Calu3 (cell line): ENCODE data around the gene CRTAP. TPM values are rescaled to one million over a fixed set of nuclear protein-coding genes. Genes with fewer than 3 reads are reported as not detected.
"Not testable (repeated sequence)": the region's sequence is repeated elsewhere in the genome, so short reads cannot be mapped to it uniquely, and the experiment has no call there.

Experiments
- BruUV-seq: library from RNA; stranded (reverse); fragments of 400-500 nt; replicated peaks from 2 replicates; lab custom pipeline; 2021; lab: Mats Ljungman, UMichigan
- CTCF ChIA-PET: fragments of 300-600 bp; sonication (Branson Sonifier 250); formaldehyde crosslinking; loops from one replicate; lab custom pipeline; 2022; ENCODE audit warnings: antibody characterized with exemption; lab: Charles Lee
- DNase-seq: peaks from one replicate; pipeline ENCODE4 v3.0.0; 2022
- H3K27ac Mint-ChIP-seq: one replicate; pipeline ENCODE4 v1.8.0; 2022; ENCODE audit warnings: mixed read lengths; ENCODE audit not compliant: unreplicated experiment
- H3K27me3 Mint-ChIP-seq: one replicate; pipeline ENCODE4 v1.8.0; 2022; ENCODE audit warnings: mixed read lengths; ENCODE audit not compliant: unreplicated experiment
- H3K36me3 Mint-ChIP-seq: one replicate; pipeline ENCODE4 v1.8.0; 2022; ENCODE audit warnings: mild to moderate bottlenecking, moderate library complexity, mixed read lengths; ENCODE audit not compliant: insufficient read depth, unreplicated experiment
- H3K4me1 Mint-ChIP-seq: one replicate; pipeline ENCODE4 v1.8.0; 2022; ENCODE audit warnings: mild to moderate bottlenecking, low read depth, mixed read lengths; ENCODE audit not compliant: unreplicated experiment
- H3K4me3 Mint-ChIP-seq: one replicate; pipeline ENCODE4 v1.8.0; 2022; ENCODE audit warnings: mild to moderate bottlenecking, low read depth, moderate library complexity, mixed read lengths; ENCODE audit not compliant: unreplicated experiment
- H3K9me3 Mint-ChIP-seq: one replicate; pipeline ENCODE4 v1.8.0; 2022; ENCODE audit warnings: low read depth, mixed read lengths; ENCODE audit not compliant: unreplicated experiment
- intact Hi-C: fragments of 100-400 bp; cut with micrococcal nuclease; formaldehyde crosslinking; loops from one replicate; pipeline ENCODE4 v1.10.0; 2022; ENCODE audit not compliant: unreplicated experiment
- total RNA-seq: library from RNA; stranded (reverse); gene quantifications from 2 replicates; pipeline ENCODE4 v1.2.3, GENCODE V29; 2022
- TF ChIP-seq, protein P1 (sequence below): fragments of 200-600 bp; IDR thresholded peaks from one replicate; pipeline ENCODE4 v1.8.0; 2022; ENCODE audit warnings: antibody characterized with exemption; ENCODE audit not compliant: unreplicated experiment

Gene CRTAP
- total RNA-seq, 1 experiment from 2014 or later: 76.9 TPM

DNA sequence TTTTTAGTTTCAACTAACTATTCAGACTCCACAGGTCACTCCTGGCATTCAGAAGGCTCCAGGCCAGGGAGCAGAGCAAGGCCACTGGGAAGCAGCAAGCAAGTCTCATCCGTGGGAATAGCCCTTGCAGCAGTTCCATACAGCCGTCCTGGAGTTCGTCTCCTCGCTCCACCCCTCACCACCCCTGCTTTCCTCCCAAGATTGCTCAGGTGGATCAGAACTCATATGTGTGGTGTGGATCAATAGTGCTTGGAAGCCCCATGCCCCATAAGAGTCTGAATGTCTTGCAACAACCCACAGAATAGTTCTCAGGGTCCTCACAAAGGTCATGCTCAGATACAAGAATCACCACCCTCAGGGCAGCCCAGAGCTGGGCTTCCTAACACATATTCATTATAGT, 60.3 kb downstream of the CRTAP start:
- TF ChIP-seq, protein P1, sequence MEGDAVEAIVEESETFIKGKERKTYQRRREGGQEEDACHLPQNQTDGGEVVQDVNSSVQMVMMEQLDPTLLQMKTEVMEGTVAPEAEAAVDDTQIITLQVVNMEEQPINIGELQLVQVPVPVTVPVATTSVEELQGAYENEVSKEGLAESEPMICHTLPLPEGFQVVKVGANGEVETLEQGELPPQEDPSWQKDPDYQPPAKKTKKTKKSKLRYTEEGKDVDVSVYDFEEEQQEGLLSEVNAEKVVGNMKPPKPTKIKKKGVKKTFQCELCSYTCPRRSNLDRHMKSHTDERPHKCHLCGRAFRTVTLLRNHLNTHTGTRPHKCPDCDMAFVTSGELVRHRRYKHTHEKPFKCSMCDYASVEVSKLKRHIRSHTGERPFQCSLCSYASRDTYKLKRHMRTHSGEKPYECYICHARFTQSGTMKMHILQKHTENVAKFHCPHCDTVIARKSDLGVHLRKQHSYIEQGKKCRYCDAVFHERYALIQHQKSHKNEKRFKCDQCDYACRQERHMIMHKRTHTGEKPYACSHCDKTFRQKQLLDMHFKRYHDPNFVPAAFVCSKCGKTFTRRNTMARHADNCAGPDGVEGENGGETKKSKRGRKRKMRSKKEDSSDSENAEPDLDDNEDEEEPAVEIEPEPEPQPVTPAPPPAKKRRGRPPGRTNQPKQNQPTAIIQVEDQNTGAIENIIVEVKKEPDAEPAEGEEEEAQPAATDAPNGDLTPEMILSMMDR: no peak
- Mint-ChIP-seq H3K4me1 (no peaks in the 10 kb centered on the region), H3K4me3 (no peak overlapping the region), H3K27me3 (no peaks in the 10 kb centered on the region), H3K27ac (no peak overlapping the region), H3K36me3 (no peaks in the 10 kb centered on the region), H3K9me3 (no peaks in the 10 kb centered on the region)
- intact Hi-C loops: no loop called here
- BruUV-seq: no TSS peak
- no peak for DNase-seq
- CTCF ChIA-PET: no interaction called here

DNA sequence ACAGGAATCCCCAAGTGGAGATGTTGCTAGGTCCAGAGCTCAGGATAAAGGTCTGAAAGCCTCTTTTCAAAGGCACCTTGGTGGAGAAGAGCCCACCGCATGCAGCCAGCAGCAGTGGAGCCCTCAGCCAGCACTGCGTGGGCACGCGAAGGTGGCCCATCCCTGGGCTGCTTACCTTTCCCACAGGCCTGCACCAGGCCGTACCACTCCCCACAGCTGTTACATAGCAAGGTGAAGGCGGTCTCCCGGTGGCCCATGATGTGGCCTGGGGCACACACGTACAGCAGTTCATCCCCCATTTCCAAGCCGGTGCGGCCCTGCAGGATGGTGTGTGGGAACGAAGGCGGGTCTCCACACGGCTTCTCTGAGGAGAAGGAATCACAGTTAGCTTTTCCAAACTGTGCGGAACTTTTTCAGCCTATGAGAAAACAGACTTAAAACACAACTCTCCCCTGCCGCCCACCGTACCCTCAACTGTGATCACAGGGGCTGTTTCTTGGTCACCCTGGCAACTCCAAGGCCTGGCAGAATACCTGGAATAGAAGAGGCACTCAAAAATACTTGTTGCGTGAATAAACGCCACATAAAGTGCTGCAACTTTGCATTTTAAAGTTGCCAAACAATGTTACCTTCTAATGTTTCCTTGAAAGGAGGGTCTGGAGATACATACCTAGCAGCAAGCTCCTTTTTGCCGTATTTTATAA, 61.0 kb downstream of the CRTAP start:
- Mint-ChIP-seq H3K9me3 (no peaks in the 10 kb centered on the region), H3K27me3 (no peaks in the 10 kb centered on the region), H3K27ac (no peak overlapping the region), H3K4me3 (no peak overlapping the region), H3K36me3 (no peaks in the 10 kb centered on the region), H3K4me1 (no peaks in the 10 kb centered on the region)
- DNase-seq: no peak
- TF ChIP-seq, protein P1: no peak
- intact Hi-C loops: no loop called here
- CTCF ChIA-PET: no interaction called here
- BruUV-seq: no TSS peak

DNA sequence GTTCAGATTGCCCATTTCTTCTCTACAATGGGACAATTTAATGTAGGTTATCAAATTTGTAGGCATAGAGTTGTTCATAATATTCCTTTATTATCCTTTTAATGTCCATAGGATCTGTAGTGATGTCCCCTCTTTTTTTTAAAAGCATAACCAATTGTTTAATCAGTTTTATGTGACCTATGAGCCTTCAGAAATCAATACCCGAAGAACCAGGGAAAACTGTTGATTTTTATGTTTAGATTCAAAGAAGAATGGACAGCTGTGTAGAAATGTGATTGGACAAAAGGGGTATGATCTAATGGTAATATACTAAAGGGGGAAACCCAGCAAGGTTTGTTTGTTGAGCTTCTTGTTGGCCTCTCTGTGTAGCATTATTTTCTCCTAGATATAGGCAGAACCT, 65.3 kb downstream of the CRTAP start:
- no peak for DNase-seq
- intact Hi-C loops: no loop called here
- Mint-ChIP-seq H3K4me1 (no peaks in the 10 kb centered on the region), H3K9me3 (no peaks in the 10 kb centered on the region), H3K27ac (no peak overlapping the region), H3K36me3 (no peaks in the 10 kb centered on the region), H3K27me3 (no peaks in the 10 kb centered on the region), H3K4me3 (no peak overlapping the region)
- TF ChIP-seq, protein P1: no peak
- CTCF ChIA-PET: no interaction called here
- BruUV-seq: no TSS peak

DNA sequence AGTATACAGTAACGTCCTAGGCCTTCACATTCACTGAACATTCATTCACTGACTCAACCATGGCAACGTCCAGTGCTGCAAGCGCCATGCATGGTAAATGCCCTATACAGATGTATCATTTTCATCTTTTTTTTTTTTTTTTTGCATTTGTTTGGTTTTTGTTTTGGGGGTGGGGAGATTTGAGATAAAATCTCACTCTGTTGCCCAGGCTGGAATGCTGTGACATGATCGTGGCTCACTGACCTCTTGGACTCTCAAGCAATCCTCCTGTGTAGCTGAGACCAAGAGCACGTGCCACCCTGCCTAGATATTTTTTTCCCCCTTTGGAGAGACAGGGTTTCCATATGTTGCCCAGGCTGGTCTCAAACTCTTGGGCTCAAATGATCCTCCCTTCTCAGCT, 67.4 kb downstream of the CRTAP start:
- no TSS peak for BruUV-seq
- intact Hi-C loops: no loop called here
- H3K36me3 Mint-ChIP-seq: no peaks in the 10 kb centered on the region
- DNase-seq: no peak
- no peak overlapping the region for H3K4me3 Mint-ChIP-seq
- TF ChIP-seq, protein P1: no peak
- no peak overlapping the region for H3K27ac Mint-ChIP-seq
- no peaks in the 10 kb centered on the region for H3K27me3 Mint-ChIP-seq
- CTCF ChIA-PET: interaction anchor here (0.7 kb wide), 1 partner anchor 77 kb away, joined by 3 read pairs; no protein-coding TSS in a partner anchor
- H3K9me3 Mint-ChIP-seq: no peaks in the 10 kb centered on the region
- no peaks in the 10 kb centered on the region for H3K4me1 Mint-ChIP-seq

DNA sequence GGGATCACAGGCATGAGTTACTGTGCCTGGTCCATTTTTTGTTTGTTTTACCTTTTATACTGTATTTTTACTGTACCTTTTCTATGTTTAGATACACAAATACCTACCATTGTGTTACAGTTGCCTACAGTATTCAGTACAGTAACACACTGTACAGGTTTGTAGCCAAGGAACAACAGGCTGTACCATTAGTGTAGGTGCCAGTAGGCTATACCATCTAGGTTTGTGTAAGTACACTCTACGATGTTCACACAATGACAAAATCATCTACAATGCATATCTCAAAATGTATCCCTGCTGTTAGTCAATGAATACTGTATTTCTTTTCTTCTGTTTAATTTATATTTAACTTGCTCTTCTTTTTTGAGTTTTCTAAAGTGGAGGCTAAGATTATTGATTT, 67.8 kb downstream of the CRTAP start:
- DNase-seq, H3K27me3 Mint-ChIP-seq, intact Hi-C loops, H3K36me3 Mint-ChIP-seq, H3K27ac Mint-ChIP-seq, H3K4me3 Mint-ChIP-seq, H3K4me1 Mint-ChIP-seq, BruUV-seq, H3K9me3 Mint-ChIP-seq: not testable (repeated sequence)
- CTCF ChIA-PET: interaction anchor here (0.7 kb wide), 1 partner anchor 77 kb away, joined by 3 read pairs; no protein-coding TSS in a partner anchor
